ENCODE results near the gene FAM110D.

GRCh38 chr1:26182383-26182696 is 23.5 kb downstream of the FAM110D start:
- TF ChIP-seq CTCF (IDR thresholded peaks at IDR 0.05): no peak
- TF ChIP-seq POLR2A (IDR thresholded peaks at IDR 0.05): no peak
